GM12875 (cell line): ENCODE results near the gene TSC22D2.

Source experiments
- H3K4me3 ChIP-seq: one replicate; pipeline ENCODE4 v1.5.1; 2011; ENCODE audit warnings: low read depth, low read length, control low read depth
- CTCF ChIP-seq: IDR thresholded peaks from 2 replicates; pipeline ENCODE4 v1.5.1; 2011; ENCODE audit warnings: low read depth, mild to moderate bottlenecking, control low read depth, inconsistent platforms, low read length, moderate library complexity, borderline replicate concordance; ENCODE audit not compliant: insufficient read depth

The TSC22D2 gene

GRCh38 chr3:150385296-150386242, 22.5 kb upstream of the TSC22D2 start:
- no peak overlapping the region for H3K4me3 ChIP-seq
- no peak for TF ChIP-seq CTCF

GRCh38 chr3:150388498-150389418, 19.3 kb upstream of the TSC22D2 start:
- no peak overlapping the region for H3K4me3 ChIP-seq
- no peak for TF ChIP-seq CTCF

- H3K4me3 ChIP-seq: no peak overlapping the region
- TF ChIP-seq CTCF: no peak
These were observed 18.0 kb upstream of the TSC22D2 start for GRCh38 chr3:150390087-150390486.

- no peak for TF ChIP-seq CTCF
These were observed 16.9 kb upstream of the TSC22D2 start for GRCh38 chr3:150391161-150391560.

GRCh38 chr3:150393745-150394144, 14.4 kb upstream of the TSC22D2 start:
- no peak overlapping the region for H3K4me3 ChIP-seq
- TF ChIP-seq CTCF: no peak

More at GRCh38 chr3:150391161-150391560, 16.9 kb upstream of the TSC22D2 start:
- no peak overlapping the region for H3K4me3 ChIP-seq

GRCh38 chr3:150394606-150395005, 13.5 kb upstream of the TSC22D2 start:
- H3K4me3 ChIP-seq: no peak overlapping the region
- TF ChIP-seq CTCF: no peak
